ENCODE results near the gene B3GNT4. TPM values are rescaled to one million over a fixed set of nuclear protein-coding genes. Genes with fewer than 3 reads are reported as not detected.

Gene B3GNT4
- total RNA-seq, 6 donors from 2014 or later = 0.24 to 0.44 (median 0.29) TPM; not detected in 3

DNA sequence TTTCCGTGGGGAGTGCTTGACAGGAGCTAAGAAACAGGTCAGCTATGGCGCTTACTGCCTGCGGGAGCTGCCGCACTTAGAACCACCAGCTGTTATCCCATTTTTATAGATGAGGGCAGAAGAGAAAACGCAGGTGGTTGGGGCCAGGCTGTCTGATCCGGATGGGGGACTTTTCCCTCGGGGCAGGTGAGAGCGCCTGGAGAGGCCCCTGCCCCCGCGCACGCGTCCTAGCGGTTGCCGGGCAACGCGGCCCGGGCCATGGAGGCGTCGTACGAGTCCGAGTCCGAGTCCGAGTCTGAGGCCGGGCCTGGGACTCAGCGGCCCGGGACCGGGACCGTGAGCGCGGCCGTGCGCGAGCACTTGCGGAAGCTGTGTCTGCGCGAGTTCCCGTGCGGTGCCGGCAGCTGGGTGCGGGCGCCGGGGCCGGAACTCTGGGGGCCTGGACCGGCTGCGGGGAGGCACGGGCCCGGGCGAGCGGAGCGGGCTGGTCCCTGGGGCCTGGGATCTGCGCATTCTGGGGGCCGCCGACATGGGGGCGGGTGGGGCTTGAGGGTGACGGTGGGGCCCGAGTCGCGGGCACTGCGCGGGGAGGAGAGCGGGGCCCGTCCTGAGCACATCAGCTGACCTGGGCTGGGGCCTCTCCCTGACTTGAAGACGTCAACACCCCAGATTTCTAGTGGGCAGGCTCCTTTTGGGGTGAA lies 20.5 kb upstream of the B3GNT4 start, which contains the start of gene LRRC43:
Gene LRRC43, plus strand, starts transcription at position 237 of the 701 bp plus-strand sequence. Its CDS starts 22 bp downstream, at position 259.
- ATAC-seq (ENCODE audit: low FRiP score in 2 of 2) (peak; percentile 56 to 80), DNase-seq (peak; percentile 47 to 92)
- TF ChIP-seq POLR2A (IDR thresholded peaks at IDR 0.05) = peak in 1 of 4 donors; percentile 15
- TF ChIP-seq POLR2AphosphoS5 (IDR thresholded peaks at IDR 0.05) = no peak
- Histone ChIP-seq H3K36me3 (no peaks in the 10 kb centered on the region), H3K27me3 (peaks cover 0 to 2% (median 0%) of the 10 kb centered on the region in 4 donors), H3K27ac (no peak within 1 kb of the TSS), H3K9me3 (no peaks in the 10 kb centered on the region), H3K4me1 (peaks cover 0 to 13% (median 8%) of the 10 kb centered on the region in 4 donors), H3K4me3 (peak within 1 kb of the TSS; percentile 18 to 60 (median 50))
- WGBS, 2 donors = 3 to 10% methylated on average over 6 to 44 of the region's 63 CpGs

DNA sequence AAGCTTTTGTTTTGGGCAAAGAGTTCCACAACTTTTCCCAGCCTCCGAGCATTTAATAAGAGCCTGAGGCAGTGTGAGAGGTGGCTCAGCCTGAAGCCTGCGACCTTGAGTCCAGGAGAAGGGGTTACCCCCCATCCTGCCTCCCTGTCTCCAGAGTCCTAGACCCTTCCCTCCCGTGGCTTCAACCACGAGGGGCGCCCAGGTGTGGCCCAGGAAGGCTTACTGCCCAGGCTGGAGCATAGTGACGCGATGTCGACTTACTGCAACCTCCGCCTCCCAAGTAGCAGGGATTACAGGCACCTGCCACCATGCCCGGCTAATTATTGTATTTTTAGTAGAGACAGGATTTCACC lies 19.9 kb upstream of the B3GNT4 start:
- H3K4me1 ChIP-seq = peaks cover 0 to 13% (median 8%) of the 10 kb centered on the region in 4 donors
- peak overlapping the region in 3 of 4 donors; percentile 50 to 60 (median 51) for H3K4me3 ChIP-seq
- H3K9me3 ChIP-seq = no peaks in the 10 kb centered on the region
- H3K36me3 ChIP-seq = no peaks in the 10 kb centered on the region
- H3K27me3 ChIP-seq = peaks cover 0 to 2% (median 0%) of the 10 kb centered on the region in 4 donors
- DNase-seq = no peak
- 75 to 80% methylated on average over 9 to 10 of the region's 10 CpGs for WGBS, 2 donors
- TF ChIP-seq POLR2A (IDR thresholded peaks at IDR 0.05) = no peak
- TF ChIP-seq POLR2AphosphoS5 (IDR thresholded peaks at IDR 0.05) = no peak
- no peak for TF ChIP-seq CTCF (IDR thresholded peaks at IDR 0.05)
- no peak for TF ChIP-seq EP300 (IDR thresholded peaks at IDR 0.05)
- no peak overlapping the region for H3K27ac ChIP-seq
- ATAC-seq (ENCODE audit: low FRiP score in 2 of 2) = peak in 1 of 2 donors; percentile 14

- WGBS, 2 donors = 68 to 80% methylated on average over 18 of the region's 18 CpGs
- peaks cover 0 to 13% (median 8%) of the 10 kb centered on the region in 4 donors for H3K4me1 ChIP-seq
- no peaks in the 10 kb centered on the region for H3K36me3 ChIP-seq
- peaks cover 0 to 2% (median 0%) of the 10 kb centered on the region in 4 donors for H3K27me3 ChIP-seq
- ATAC-seq (ENCODE audit: low FRiP score in 2 of 2) (no peak), DNase-seq (no peak)
- H3K9me3 ChIP-seq = no peaks in the 10 kb centered on the region
- H3K4me3 ChIP-seq = no peak overlapping the region
- no peak overlapping the region for H3K27ac ChIP-seq
- TF ChIP-seq POLR2A (IDR thresholded peaks at IDR 0.05) (no peak), CTCF (IDR thresholded peaks at IDR 0.05) (no peak), POLR2AphosphoS5 (IDR thresholded peaks at IDR 0.05) (no peak), EP300 (IDR thresholded peaks at IDR 0.05) (no peak)
These were observed 19.0 kb upstream of the B3GNT4 start for GRCh38 chr12:122184517-122184916.

DNA sequence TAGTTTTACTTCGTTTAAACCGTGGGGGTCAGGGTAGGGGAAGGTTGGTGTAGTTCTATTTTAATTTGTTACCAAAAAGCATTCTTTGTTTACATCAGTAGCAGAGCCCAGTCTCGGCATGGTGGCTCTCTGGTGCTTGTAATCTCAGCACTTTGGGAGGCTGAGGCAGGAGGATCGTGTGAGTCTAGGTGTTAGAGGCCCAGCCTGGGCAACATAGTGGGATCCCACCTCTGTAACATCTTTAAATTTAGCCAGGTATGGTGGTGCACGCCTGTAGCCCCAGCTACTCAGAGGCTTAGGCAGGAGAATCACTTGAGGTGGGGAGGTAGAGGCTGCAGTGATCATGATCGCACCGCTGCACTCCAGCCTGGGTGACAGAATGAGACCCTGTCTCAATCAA lies 18.4 kb upstream of the B3GNT4 start:
- no peaks in the 10 kb centered on the region for H3K36me3 ChIP-seq
- TF ChIP-seq POLR2A (IDR thresholded peaks at IDR 0.05) = no peak
- TF ChIP-seq POLR2AphosphoS5 (IDR thresholded peaks at IDR 0.05) = no peak
- no peaks in the 10 kb centered on the region for H3K9me3 ChIP-seq
- H3K4me3 ChIP-seq = no peak overlapping the region
- H3K27me3 ChIP-seq = peaks cover 0 to 2% (median 0%) of the 10 kb centered on the region in 4 donors
- WGBS, 2 donors = 95 to 98% methylated on average over 7 of the region's 7 CpGs
- no peak overlapping the region for H3K27ac ChIP-seq
- DNase-seq = no peak
- peaks cover 0 to 13% (median 8%) of the 10 kb centered on the region in 4 donors for H3K4me1 ChIP-seq
- ATAC-seq (ENCODE audit: low FRiP score in 2 of 2) = no peak

- Histone ChIP-seq H3K9me3 (no peaks in the 10 kb centered on the region), H3K27ac (no peak overlapping the region), H3K36me3 (no peaks in the 10 kb centered on the region), H3K27me3 (peaks cover 0 to 2% (median 0%) of the 10 kb centered on the region in 4 donors), H3K4me3 (no peak overlapping the region), H3K4me1 (peaks cover 0 to 13% (median 8%) of the 10 kb centered on the region in 4 donors)
- DNase-seq (no peak), ATAC-seq (ENCODE audit: low FRiP score in 2 of 2) (no peak)
- TF ChIP-seq POLR2AphosphoS5 (IDR thresholded peaks at IDR 0.05) (no peak), CTCF (IDR thresholded peaks at IDR 0.05) (no peak), EP300 (IDR thresholded peaks at IDR 0.05) (no peak), POLR2A (IDR thresholded peaks at IDR 0.05) (no peak)
- WGBS, 2 donors = 83 to 88% methylated on average over 6 to 10 of the region's 10 CpGs
These were observed 17.9 kb upstream of the B3GNT4 start for GRCh38 chr12:122185494-122186082.
